HG02884 (cell line): ENCODE measurements around the gene HAUS1.

Source experiments
- ATAC-seq: cut with Tn5 transposase; IDR thresholded peaks from one replicate; pipeline ENCODE4 v1.9.1; 2021; ENCODE audit warnings: mild to moderate bottlenecking, moderate library complexity; ENCODE audit not compliant: unreplicated experiment

Gene HAUS1

DNA sequence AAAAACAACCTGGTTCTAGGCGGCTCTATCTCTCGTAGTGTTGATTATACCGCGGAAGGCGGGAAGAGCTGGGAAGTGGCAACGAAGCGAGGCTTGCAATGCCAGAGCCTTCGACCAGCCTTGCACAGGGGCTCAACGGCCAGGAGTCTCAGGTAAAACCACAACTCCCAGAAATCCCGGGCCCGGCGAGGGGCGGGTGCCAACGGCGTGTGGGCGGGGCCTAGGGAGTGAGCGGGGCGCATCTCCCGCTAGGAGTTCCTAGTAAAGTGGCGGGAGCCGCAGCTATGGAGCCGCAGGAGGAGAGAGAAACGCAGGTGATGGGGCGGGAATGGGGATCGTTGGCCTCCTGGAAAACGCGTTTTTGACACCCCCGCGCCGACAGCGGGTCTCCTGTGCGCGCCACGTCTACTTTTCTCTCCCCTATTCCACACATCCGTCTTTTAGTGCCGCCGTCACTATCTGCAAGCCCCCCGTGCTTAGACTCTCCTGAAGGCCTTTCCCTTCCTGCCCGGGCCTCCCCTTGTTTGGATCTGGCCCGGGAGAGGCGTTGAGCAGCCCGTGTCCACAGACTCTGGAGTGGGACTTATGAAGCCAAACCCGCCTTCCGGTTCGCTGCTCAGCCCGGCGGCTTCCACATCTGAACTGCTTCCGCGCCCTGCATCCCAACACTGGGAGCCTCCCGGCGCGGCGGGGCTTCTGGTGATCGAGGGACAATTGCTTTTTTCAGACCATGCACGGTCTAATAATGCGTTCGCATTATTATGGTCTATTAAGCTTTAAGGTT, at the start of gene HAUS1:
Gene HAUS1 (plus strand): TSS at position 258 of the 784 bp plus-strand sequence. CDS start 27 bp downstream, at position 285.
- peak; percentile 90 for ATAC-seq

DNA sequence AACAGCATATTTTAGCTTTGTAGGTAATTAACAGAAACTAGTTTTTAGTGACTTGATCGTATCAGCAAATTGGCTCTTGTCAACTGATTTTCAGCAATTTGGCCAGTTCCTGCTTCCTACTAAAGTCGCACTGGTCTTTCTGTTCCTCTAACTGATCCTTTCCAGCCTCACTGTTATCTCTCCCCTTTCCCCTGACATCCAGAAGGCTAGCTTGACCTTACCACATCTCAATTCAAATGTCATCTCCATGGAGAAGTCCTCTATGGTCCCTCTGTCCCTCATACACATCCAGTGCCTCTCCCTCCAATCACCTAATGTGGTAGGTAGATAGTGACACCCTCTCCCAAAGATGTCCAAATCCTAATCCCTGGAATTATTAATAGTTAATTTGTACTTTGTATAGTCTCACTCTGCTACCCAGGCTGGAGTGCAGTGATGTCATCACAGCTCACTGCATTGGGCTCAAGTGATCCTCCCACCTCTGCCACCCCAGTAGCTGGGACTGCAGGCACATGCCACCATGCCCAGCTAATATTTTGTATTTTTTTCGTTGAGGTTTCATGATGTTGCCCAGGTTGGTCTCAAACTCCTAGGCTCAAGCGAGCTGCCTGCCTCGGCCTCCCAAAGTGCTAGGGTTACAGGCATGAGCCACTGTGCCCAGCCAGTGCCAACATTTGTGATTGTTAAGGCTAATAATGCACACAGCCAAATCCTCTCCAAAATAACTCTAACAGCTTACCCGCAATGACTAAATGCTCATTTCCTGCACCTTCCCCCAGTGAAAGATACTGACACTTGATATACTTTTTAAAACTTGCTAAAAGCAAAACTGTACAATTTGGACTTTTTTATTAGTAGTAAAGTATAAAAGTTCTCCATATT, 49.0 kb upstream of the HAUS1 start:
- ATAC-seq, result no peak

- ATAC-seq, result no peak
These were observed 48.4 kb upstream of the HAUS1 start for GRCh38 chr18:46055838-46056230.

GRCh38 chr18:46060359-46060841, 43.8 kb upstream of the HAUS1 start:
- ATAC-seq, result no peak

DNA sequence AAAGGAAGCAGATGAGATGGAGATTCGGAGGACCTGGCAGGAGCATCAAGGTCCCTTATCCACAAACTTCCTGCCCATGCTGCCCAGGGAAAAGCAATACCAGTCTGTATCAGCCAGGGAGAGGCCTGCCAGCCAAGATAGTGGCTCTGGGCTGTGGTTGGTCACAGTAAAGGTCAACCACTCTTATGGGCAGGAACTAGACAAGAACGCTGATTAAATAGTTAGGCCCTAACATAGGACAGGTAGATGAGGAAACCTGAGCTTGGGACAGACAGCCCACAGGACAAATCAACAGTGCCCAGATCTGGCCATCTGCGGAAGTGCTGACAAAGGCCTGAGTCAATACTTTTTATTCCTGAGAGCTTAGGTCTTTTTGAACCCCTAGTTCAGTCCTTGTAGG, 42.8 kb upstream of the HAUS1 start:
- ATAC-seq, result no peak

DNA sequence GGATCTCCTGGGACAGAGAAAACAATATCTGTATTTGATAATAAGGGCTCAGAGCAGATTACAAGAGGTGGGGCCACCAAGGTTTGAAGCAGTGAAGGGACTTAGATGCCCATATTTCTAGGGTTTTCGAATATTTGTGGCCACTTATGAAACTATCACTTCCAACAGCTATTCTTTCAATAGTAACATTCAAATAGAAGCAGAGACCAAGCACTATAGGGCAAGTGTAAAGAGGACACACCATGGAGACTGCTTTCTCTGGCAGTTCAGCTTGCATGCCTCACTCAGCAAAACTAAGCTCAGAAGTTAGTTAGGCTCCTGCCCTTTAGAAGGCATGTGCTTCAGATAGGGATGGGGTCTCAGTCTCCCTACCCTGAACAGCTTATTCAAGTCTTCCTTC, 42.4 kb upstream of the HAUS1 start:
- ATAC-seq, result no peak

DNA sequence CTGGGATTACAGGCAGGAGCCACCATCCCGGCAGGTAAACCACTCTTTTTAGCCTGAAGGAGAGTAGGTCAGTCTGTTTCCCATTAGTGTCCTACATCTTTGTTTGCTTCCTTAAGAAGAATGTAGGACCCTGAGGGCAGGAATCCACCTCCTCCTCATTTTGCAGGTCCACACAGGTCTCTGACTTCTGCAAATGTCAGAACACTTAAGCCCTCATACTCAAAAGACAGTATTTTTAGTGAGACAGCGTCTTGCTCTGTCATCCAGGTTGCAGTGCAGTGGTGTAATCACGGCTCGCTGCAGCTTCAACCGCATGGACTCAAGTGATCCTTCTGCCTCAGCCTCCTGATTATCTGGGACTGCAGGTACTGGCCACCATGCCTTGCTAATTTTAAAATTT, 41.4 kb upstream of the HAUS1 start:
- ATAC-seq, result no peak

GRCh38 chr18:46067438-46068007, 36.7 kb upstream of the HAUS1 start:
- no peak for ATAC-seq

DNA sequence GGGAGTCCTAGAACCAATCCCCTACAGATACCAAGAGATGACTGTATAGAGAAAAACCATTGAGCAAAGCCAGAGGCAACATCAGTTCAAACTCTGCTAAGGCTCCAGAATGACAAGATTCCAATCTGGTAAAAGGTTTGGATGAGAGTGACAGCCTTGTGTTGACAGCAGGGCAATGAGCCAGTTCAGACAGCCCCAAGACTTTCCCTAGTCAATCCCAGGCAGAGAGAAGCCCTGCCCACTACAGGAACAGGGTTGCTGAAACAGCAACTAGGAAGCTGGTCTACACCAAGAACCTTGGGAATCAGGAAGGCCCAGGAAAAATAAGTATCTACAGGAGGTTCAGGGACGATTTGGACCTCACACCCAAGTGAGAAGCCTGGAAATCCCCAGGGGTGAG, 35.4 kb upstream of the HAUS1 start:
- no peak for ATAC-seq

GRCh38 chr18:46069524-46069923, 34.7 kb upstream of the HAUS1 start:
- ATAC-seq, result no peak

GRCh38 chr18:46070232-46070631, 34.0 kb upstream of the HAUS1 start:
- ATAC-seq, result no peak

DNA sequence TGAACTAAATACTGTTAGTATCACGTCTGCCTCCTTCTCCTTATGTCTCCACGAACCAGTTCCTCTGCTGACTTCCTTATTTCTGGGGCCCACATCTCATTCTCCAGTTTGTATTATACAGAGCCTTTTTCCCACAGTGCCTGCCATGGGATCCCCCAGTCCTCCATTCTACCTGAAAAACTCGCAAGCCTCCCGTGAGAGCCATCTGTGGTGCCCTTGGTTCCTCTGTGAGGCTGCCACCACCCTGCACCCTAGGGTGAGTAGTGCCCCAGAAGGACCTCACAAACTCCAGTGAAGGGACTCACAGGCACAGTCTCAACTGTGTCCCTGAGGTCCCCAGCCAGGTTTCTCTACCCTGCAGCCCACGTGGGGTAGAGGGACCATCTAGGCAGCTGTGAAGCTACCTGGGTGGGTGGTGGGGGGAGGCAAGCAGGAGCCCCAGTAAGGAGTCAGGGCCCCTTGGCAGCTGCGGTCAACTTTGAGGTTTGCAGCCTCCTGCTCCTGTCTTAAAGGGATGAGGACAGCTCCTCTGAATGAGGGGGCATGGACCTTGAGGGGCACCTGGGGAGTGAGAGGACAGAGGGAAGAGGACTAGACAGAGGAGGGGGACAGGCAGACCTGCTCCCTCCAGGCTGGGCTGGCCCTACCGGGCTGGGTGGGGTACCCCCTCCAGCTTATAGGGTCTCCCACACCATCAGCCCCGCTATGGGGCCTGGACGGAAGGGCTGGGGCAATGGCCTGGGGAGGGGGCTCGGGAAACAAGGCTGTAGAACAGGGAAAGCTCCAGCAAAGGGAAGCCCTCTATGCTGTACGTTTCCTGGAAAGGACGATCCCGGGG, 33.2 kb upstream of the HAUS1 start:
- ATAC-seq, result no peak

DNA sequence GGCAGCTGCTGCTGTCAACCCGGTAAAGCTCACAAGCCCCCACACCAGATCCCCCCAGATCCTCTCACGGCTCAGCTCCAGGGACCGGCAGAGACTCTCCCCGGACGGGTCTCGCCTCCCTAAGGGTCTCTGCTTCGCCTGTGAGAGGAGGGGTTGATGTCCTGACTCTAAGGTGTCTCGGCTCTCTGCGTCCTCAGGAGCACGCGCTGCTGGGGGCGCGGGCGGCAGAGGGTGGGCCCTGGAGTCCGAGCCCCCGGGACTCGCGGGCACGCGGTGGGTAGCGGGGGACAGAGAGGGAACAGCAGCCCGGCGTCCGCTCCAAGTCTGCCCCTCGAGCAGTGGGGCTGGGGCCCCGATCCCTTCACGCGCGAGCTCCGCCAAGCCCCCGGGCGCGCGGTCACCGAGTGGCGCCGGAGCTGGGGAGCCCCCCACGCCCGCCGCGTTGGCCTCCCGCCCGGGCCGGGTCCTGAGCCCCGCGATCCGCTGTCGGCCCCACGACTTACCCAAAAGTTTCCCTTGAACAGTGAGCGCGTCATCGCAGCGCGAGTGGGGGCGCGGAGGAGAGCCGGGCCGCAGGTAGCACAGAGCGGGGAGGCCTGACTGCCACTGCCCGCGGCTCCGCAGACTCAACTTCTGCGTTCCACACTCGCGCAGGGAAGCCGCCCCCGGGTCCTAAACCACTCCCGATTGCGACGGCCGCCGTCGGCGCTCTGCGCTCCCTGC, 32.4 kb upstream of the HAUS1 start, which contains the start of gene PSTPIP2:
Gene PSTPIP2 (minus strand): TSS at position 608 of the 723 bp plus-strand sequence. CDS start 72 bp downstream, at position 536.
- ATAC-seq, result peak; percentile 61

- no peak for ATAC-seq
These were observed 31.8 kb upstream of the HAUS1 start for GRCh38 chr18:46072376-46072867.

DNA sequence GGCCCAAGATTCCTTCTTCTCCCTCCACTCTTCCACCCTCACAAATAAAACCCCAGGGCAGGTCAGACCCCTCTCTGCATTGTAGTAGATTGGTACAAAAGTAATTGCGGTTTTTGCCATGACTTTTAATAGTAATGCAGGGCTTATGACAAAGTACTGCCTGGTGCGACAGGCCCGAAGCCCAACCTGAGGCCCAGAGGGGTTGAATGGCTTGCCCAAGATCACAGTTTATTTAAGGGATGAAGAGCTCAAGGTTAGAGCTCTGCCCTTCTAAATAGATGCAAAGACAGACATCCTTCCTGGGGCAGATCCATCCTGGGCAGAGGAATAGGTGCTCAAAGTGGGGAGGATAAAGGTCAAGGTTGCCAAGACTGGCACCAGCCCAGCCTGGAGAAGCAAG, 31.2 kb upstream of the HAUS1 start:
- ATAC-seq, result no peak

DNA sequence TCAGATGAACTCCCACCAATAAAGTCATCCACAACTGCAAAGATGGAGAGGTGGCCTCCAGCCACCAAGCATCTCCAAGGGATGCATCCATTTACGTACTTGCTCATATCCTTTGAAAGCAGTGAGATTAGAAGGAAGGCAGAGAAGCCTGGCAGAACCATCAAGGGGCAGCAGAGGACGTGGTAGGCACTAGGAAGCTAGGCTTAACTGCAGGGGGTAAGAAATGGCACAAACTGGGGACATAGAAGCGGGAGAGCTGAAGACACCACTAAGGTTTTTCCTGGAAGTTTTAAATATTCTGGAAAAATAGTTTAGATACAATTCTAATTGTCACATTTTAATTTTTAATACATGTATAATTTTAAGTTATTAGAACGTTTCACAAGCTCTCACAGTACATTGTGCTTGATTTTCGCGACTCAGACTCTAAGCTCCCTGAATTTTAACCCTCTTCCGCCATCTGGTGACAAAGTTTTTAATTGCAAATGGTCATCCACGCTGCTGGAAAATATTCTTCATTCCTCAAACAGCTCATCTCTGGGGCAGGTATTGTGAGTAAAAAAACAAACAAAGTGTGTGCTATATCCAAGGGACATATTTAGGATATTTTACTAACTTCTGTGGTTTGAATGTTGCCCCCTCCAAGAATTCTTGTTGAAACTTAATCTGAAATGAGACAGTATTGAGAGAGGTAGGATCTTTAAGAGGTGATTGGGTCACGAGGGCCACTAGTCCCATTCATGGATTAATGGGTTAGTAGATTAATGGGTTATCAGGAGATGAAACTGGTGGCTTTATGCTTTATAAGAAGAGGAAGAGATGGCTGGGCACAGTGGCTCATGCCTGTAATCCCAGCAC, 30.5 kb upstream of the HAUS1 start:
- ATAC-seq, result no peak

DNA sequence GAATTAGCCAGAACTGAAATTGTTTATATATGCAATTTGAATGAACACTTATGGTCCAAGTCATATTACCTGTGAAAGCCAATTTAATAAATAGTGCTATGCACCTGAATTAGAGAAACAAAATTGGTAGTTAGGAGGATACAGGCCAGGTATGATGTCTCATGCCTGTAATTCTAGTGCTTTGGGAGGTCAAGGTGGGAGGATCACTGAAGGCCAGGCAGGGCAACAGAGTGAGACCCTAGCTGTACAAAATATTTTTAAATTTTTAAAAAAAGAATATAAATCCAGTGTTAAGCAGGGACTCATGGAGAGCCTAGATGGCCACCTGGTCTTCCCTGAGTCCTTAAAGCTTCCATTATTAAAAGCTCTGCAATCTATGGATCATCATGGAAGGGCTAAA, 24.8 kb upstream of the HAUS1 start:
- ATAC-seq, result no peak

GRCh38 chr18:46080156-46080555, 24.0 kb upstream of the HAUS1 start:
- no peak for ATAC-seq

DNA sequence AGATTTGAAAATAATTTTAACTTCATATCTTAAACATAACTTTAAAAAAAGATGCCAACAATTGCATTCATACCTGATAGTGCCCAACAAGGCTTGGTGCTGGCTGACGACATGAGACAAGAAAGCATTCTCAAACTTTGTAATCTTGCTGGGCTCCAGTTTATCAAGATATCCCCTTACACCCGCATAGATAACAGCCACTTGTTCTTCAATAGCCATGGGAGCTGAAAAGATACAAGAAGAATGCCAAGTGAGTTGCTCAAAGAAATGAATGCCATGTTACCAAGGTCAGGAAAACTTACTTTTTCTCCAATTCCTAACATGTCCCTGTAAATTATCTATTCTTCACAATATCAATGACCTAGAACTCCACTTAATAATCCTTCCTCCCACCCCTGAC, 19.8 kb upstream of the HAUS1 start:
- no peak for ATAC-seq
